WTC11 (cell line): ENCODE results near the gene RPS4Y1.

Source experiments
- ATF2 ChIP-seq: sonication (generic); formaldehyde crosslinking; IDR thresholded peaks from 2 replicates; pipeline ENCODE4 v1.8.1; 2022; ENCODE audit warnings: low read depth, missing genetic modification reagents, borderline replicate concordance
- CBFB ChIP-seq: sonication (generic); formaldehyde crosslinking; IDR thresholded peaks from 2 replicates; pipeline ENCODE4 v1.8.1; 2022; ENCODE audit warnings: mild to moderate bottlenecking, low read depth, missing genetic modification reagents
- CTCF ChIP-seq: fragments of 200-600 bp; IDR thresholded peaks from 2 replicates; pipeline ENCODE4 v1.8.0; 2022; ENCODE audit warnings: antibody characterized with exemption
- E2F1 ChIP-seq: sonication (generic); formaldehyde crosslinking; IDR thresholded peaks from 2 replicates; pipeline ENCODE4 v1.8.0; 2022; ENCODE audit warnings: mild to moderate bottlenecking, missing genetic modification reagents
- E2F4 ChIP-seq: sonication (generic); formaldehyde crosslinking; IDR thresholded peaks from 2 replicates; pipeline ENCODE4 v1.8.1; 2022; ENCODE audit warnings: low read depth, mild to moderate bottlenecking, moderate library complexity, missing genetic modification reagents, borderline replicate concordance
- ETV6 ChIP-seq: sonication (generic); formaldehyde crosslinking; IDR thresholded peaks from 2 replicates; pipeline ENCODE4 v1.8.1; 2022; ENCODE audit warnings: mild to moderate bottlenecking, missing genetic modification reagents
- FOXP4 ChIP-seq: sonication (generic); formaldehyde crosslinking; IDR thresholded peaks from 2 replicates; pipeline ENCODE4 v1.8.0; 2022; ENCODE audit warnings: mild to moderate bottlenecking, missing genetic modification reagents
- NR2C2 ChIP-seq: sonication (generic); formaldehyde crosslinking; IDR thresholded peaks from 2 replicates; pipeline ENCODE4 v1.8.0; 2022; ENCODE audit warnings: mild to moderate bottlenecking, missing genetic modification reagents
- TCF7 ChIP-seq: sonication (generic); formaldehyde crosslinking; IDR thresholded peaks from 2 replicates; pipeline ENCODE4 v1.8.0; 2022; ENCODE audit warnings: mild to moderate bottlenecking, low read depth, missing genetic modification reagents, moderate library complexity
- USF2 ChIP-seq: sonication (generic); formaldehyde crosslinking; IDR thresholded peaks from 2 replicates; pipeline ENCODE4 v1.8.1; 2023; ENCODE audit warnings: mild to moderate bottlenecking, missing genetic modification reagents, moderate library complexity
- ZNF263 ChIP-seq: sonication (generic); formaldehyde crosslinking; IDR thresholded peaks from 2 replicates; pipeline ENCODE4 v1.8.1; 2022; ENCODE audit warnings: low read depth, mild to moderate bottlenecking, moderate library complexity, missing genetic modification reagents

- TF ChIP-seq NR2C2 (CRISPR knock-in tag): no peak
- TF ChIP-seq CTCF: no peak
- no peak for TF ChIP-seq ETV6 (CRISPR knock-in tag)
- no peak for TF ChIP-seq USF2 (CRISPR knock-in tag)
- no peak for TF ChIP-seq TCF7 (CRISPR knock-in tag)
- TF ChIP-seq CBFB (CRISPR knock-in tag): no peak
- TF ChIP-seq ATF2: no peak
- no peak for TF ChIP-seq ZNF263
- no peak for TF ChIP-seq FOXP4 (CRISPR knock-in tag)
- no peak for TF ChIP-seq E2F1 (CRISPR knock-in tag)
- no peak for TF ChIP-seq E2F4 (CRISPR knock-in tag)
These were observed 26.1 kb downstream of the RPS4Y1 start for GRCh38 chrY:2867469-2867868.
